GM18507 (cell line): ENCODE measurements around the gene PLCL1.
"Not testable (repeated sequence)": the region's sequence is repeated elsewhere in the genome, so short reads cannot be mapped to it uniquely, and the experiment has no call there.

Source experiments
- DNase-seq: peaks from one replicate; pipeline ENCODE4 v3.0.0; 2011; ENCODE audit warnings: low read depth; ENCODE audit not compliant: insufficient read length; ENCODE audit errors: extremely low spot score
- FAIRE-seq: peaks from 2 replicates; lab custom pipeline; 2011; peaks lifted over from hg19 to GRCh38; lab: Jason Lieb, UNC

PLCL1 gene

GRCh38 chr2:198017068-198017467 lies 212.7 kb downstream of the PLCL1 start:
- no peak for DNase-seq
- no peak for FAIRE-seq

- FAIRE-seq (no peak), DNase-seq (no peak)
Measured at GRCh38 chr2:198028955-198029354, 224.6 kb downstream of the PLCL1 start.

- FAIRE-seq, DNase-seq: not testable (repeated sequence)
Measured at GRCh38 chr2:198029576-198029975, 225.2 kb downstream of the PLCL1 start.

GRCh38 chr2:198033626-198034025 lies 229.2 kb downstream of the PLCL1 start:
- no peak for FAIRE-seq
- no peak for DNase-seq

- no peak for DNase-seq
- no peak for FAIRE-seq
Measured at GRCh38 chr2:198036029-198036879, 231.9 kb downstream of the PLCL1 start.

- DNase-seq (no peak), FAIRE-seq (no peak)
Measured at GRCh38 chr2:198040835-198041234, 236.4 kb downstream of the PLCL1 start.

- peak; percentile 60 for FAIRE-seq
- DNase-seq, result no peak
Measured at GRCh38 chr2:198042189-198042588, 237.8 kb downstream of the PLCL1 start.

GRCh38 chr2:198044777-198045176 lies 240.4 kb downstream of the PLCL1 start:
- DNase-seq, result no peak
- no peak for FAIRE-seq

GRCh38 chr2:198045227-198045626 lies 240.8 kb downstream of the PLCL1 start:
- DNase-seq (no peak), FAIRE-seq (no peak)

- FAIRE-seq, result no peak
Measured at GRCh38 chr2:198052741-198053140, 248.3 kb downstream of the PLCL1 start.

GRCh38 chr2:198053148-198053547 lies 248.8 kb downstream of the PLCL1 start:
- DNase-seq, result no peak

More at GRCh38 chr2:198052741-198053140, 248.3 kb downstream of the PLCL1 start:
- DNase-seq, result no peak

GRCh38 chr2:198053776-198054175 lies 249.4 kb downstream of the PLCL1 start:
- no peak for FAIRE-seq
- DNase-seq, result no peak

More at GRCh38 chr2:198053148-198053547, 248.8 kb downstream of the PLCL1 start:
- FAIRE-seq, result no peak

GRCh38 chr2:198054299-198054698 lies 249.9 kb downstream of the PLCL1 start:
- peak; percentile 20 for DNase-seq
- peak; percentile 71 for FAIRE-seq

GRCh38 chr2:198055716-198056115 lies 251.3 kb downstream of the PLCL1 start:
- DNase-seq (no peak), FAIRE-seq (no peak)

- FAIRE-seq (no peak), DNase-seq (no peak)
Measured at GRCh38 chr2:198056836-198057235, 252.4 kb downstream of the PLCL1 start.

- no peak for DNase-seq
- FAIRE-seq, result no peak
Measured at GRCh38 chr2:198059800-198060199, 255.4 kb downstream of the PLCL1 start.

GRCh38 chr2:198060277-198060676 lies 255.9 kb downstream of the PLCL1 start:
- no peak for DNase-seq
- FAIRE-seq, result no peak

GRCh38 chr2:198062826-198063225 lies 258.4 kb downstream of the PLCL1 start:
- DNase-seq (no peak), FAIRE-seq (no peak)

- DNase-seq (no peak), FAIRE-seq (no peak)
Measured at GRCh38 chr2:198063242-198063641, 258.8 kb downstream of the PLCL1 start.

GRCh38 chr2:198065322-198065721 lies 260.9 kb downstream of the PLCL1 start:
- DNase-seq (no peak), FAIRE-seq (no peak)

GRCh38 chr2:198066597-198066996 lies 262.2 kb downstream of the PLCL1 start:
- DNase-seq, result no peak
- FAIRE-seq, result no peak
